Gastroesophageal sphincter (tissue), 4 donors: ENCODE data around the gene KIRREL3. TPM values are rescaled to one million over a fixed set of nuclear protein-coding genes. Genes with fewer than 3 reads are reported as not detected.

Experiments used
- ATAC-seq: fragments of 150-250 bp; one replicate; pipeline ENCODE4 v1.9.1; 2016; ENCODE audit warnings: mild to moderate bottlenecking, moderate library complexity
- H3K27ac ChIP-seq, 4 donors: fragments of 200-600 bp; sonication (generic) in 3 of 4; 1 replicate in 3 of 4; 2 replicates in 1 of 4; pipeline ENCODE4 v1.5.1; 2016 to 2019
- H3K27me3 ChIP-seq: fragments of 200-600 bp; sonication (generic); one replicate; pipeline ENCODE4 v1.5.1; 2019
- H3K36me3 ChIP-seq, 2 donors: fragments of 200-600 bp; sonication (generic); one replicate each; pipeline ENCODE4 v1.5.1; 2019; ENCODE audit warnings: control low read depth in 1 of 2
- H3K4me1 ChIP-seq, 3 donors: fragments of 200-600 bp; sonication (generic); 1 replicate in 2 of 3; 2 replicates in 1 of 3; pipeline ENCODE4 v1.5.1; 2016 to 2019; ENCODE audit warnings: control low read depth in 2 of 3
- H3K4me3 ChIP-seq, 2 donors: fragments of 200-600 bp; sonication (generic); one replicate each; pipeline ENCODE4 v1.5.1; 2019; ENCODE audit warnings: mild to moderate bottlenecking in 1 of 2, moderate library complexity in 1 of 2
- H3K9me3 ChIP-seq, 3 donors: fragments of 200-600 bp; sonication (generic); one replicate each; pipeline ENCODE4 v1.5.1; 2017 to 2019; ENCODE audit warnings: control low read depth in 2 of 3
- EP300 ChIP-seq: sonication (generic); formaldehyde crosslinking; IDR thresholded peaks from one replicate; pipeline ENCODE4 v1.6.1; 2017; ENCODE audit warnings: antibody characterized with exemption, mild to moderate bottlenecking
- POLR2A ChIP-seq, 2 donors: fragments of 450-650 bp; IDR thresholded peaks; one replicate each; pipeline ENCODE4 v1.6.1; 2017; ENCODE audit warnings: antibody characterized with exemption in 2 of 2, mild to moderate bottlenecking in 2 of 2, moderate library complexity in 1 of 2
- POLR2AphosphoS5 ChIP-seq: sonication (generic); formaldehyde crosslinking; IDR thresholded peaks from one replicate; pipeline ENCODE4 v1.6.1; 2017; ENCODE audit warnings: antibody characterized with exemption
- WGBS, 2 donors: methylation state at CpG; one replicate each; pipeline ENCODE4 v1.1.5; 2018; ENCODE audit warnings: low coverage in 1 of 2; 5-methylcytosine and 5-hydroxymethylcytosine counted together
- total RNA-seq, 4 donors: library from RNA; depleted of rRNA; stranded (reverse); fragments of >200 nt; gene quantifications; one replicate each; pipeline ENCODE4 v1.1.0, GENCODE V29; 2016
- TF ChIP-seq, protein P1 (sequence below), 4 experiments: fragments of 200-600 bp in 2 of 4; fragments of 450-650 bp in 2 of 4; sonication (generic) in 1 of 4; IDR thresholded peaks; one replicate each; pipeline ENCODE4 v1.5.1; 2017 to 2019; ENCODE audit warnings: antibody characterized with exemption in 4 of 4, mild to moderate bottlenecking in 2 of 4, moderate library complexity in 2 of 4

Gene KIRREL3
- total RNA-seq, 4 donors from 2014 or later, result 0.54 to 3.9 (median 1.4) TPM

DNA sequence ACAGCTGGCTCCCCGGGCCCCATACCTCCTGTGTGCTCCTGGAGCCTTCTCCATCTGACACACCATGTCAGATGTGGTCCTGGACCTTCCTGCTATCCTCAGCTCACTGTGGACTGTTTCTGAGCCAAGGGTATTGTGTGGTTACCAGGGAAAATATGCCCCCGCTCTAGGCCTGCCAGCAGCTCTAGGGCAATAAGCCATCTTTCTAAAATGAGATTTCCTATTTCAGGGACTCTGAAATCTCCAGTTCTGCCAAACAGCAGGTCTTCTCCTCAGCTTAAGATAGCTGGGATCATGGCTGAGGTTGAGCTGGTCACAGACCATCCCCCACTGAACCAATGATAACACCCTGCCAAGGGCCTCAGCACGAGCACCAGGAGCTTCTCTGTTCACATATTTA, 417.5 kb downstream of the KIRREL3 start:
- WGBS, 2 donors, result 36% methylated on average over 1 of the region's 3 CpGs; no CpG with 5 or more reads in 1 of the 2 donors
- no peak for ATAC-seq

DNA sequence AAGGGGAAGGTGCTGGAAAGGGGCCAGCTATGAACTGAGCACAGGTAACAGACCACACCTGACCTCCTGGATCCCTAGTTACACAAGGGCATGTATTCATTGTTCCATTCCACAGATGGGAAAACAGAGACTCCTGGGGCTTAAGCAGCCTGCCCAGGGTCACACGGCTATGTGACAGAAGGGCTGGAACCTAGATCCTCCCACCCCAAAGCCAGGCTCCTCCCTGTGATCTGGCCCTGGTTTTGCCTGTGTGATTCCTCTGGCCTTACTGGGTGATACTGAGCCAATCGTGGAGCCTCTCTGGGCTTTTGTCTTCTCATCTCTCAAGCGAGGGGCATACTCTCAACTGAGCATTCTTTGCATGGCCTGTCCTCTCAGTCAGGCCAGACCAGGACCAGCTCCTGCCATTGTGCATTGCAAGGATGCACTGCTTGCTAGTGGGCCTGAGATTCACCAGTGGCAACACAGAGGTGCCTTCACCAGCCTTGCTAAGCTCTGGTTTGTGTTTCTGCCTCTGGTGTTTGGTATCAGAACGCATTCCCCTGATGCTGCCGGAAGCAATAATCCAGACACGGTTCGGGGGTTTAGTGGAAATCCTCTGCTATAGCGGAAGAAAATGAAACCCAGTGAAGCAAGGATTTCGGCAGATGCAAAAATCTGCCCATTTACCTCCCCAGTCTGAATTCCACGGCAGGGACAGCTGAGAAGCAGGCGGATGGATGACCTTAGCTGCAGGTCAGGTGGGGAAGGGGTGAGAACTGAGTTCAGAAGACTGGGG, 418.5 kb downstream of the KIRREL3 start:
- ATAC-seq, result no peak
- WGBS, 2 donors, result 88% methylated on average over 3 of the region's 11 CpGs; no CpG with 5 or more reads in 1 of the 2 donors

More for the DNA sequence above, 417.5 kb downstream of the KIRREL3 start:
- H3K36me3 ChIP-seq, result no peaks in the 10 kb centered on the region
- no peak for TF ChIP-seq POLR2A (IDR thresholded peaks at IDR 0.05)
- no peak for TF ChIP-seq EP300
- TF ChIP-seq POLR2AphosphoS5, result no peak
- TF ChIP-seq, protein P1, sequence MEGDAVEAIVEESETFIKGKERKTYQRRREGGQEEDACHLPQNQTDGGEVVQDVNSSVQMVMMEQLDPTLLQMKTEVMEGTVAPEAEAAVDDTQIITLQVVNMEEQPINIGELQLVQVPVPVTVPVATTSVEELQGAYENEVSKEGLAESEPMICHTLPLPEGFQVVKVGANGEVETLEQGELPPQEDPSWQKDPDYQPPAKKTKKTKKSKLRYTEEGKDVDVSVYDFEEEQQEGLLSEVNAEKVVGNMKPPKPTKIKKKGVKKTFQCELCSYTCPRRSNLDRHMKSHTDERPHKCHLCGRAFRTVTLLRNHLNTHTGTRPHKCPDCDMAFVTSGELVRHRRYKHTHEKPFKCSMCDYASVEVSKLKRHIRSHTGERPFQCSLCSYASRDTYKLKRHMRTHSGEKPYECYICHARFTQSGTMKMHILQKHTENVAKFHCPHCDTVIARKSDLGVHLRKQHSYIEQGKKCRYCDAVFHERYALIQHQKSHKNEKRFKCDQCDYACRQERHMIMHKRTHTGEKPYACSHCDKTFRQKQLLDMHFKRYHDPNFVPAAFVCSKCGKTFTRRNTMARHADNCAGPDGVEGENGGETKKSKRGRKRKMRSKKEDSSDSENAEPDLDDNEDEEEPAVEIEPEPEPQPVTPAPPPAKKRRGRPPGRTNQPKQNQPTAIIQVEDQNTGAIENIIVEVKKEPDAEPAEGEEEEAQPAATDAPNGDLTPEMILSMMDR (IDR thresholded peaks at IDR 0.05), result no peak
- H3K4me1 ChIP-seq, result peaks cover 0 to 12% (median 4%) of the 10 kb centered on the region in 3 donors
- peaks cover 40% of the 10 kb centered on the region for H3K27me3 ChIP-seq
- no peak overlapping the region for H3K27ac ChIP-seq
- H3K9me3 ChIP-seq, result no peaks in the 10 kb centered on the region
- H3K4me3 ChIP-seq, result no peak overlapping the region

DNA sequence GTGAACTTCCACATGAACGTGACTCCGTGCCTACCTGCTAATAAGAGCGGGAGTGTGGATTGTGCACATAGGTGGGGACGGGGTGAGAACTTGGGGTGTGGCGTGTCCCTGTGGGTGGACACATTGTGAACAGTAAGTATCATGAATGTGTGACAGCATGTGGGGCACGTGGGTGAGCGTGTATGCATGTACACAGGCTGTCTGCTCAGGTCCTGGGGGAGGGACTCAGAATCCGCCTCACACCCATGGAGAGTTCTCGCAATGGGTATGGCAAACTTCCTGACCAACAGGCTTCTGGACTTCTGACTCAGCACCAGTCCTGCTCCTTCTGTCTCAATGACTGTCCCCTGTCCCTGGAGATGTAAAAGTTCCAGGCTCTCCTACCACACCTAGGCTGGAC, 422.1 kb downstream of the KIRREL3 start:
- Histone ChIP-seq H3K4me1 (no peaks in the 10 kb centered on the region), H3K4me3 (no peak overlapping the region), H3K27me3 (peaks cover 48% of the 10 kb centered on the region), H3K36me3 (no peaks in the 10 kb centered on the region), H3K9me3 (no peaks in the 10 kb centered on the region), H3K27ac (no peak overlapping the region)
- ATAC-seq, result no peak
- TF ChIP-seq POLR2AphosphoS5, result no peak
- TF ChIP-seq, protein P1 (IDR thresholded peaks at IDR 0.05), result no peak
- TF ChIP-seq POLR2A (IDR thresholded peaks at IDR 0.05), result no peak
- no peak for TF ChIP-seq EP300
- 60 to 79% methylated on average over 3 to 5 of the region's 9 CpGs for WGBS, 2 donors

More for the DNA sequence above, 418.5 kb downstream of the KIRREL3 start:
- Histone ChIP-seq H3K27ac (no peak overlapping the region), H3K4me1 (peaks cover 0 to 12% (median 4%) of the 10 kb centered on the region in 3 donors), H3K27me3 (peaks cover 36% of the 10 kb centered on the region), H3K4me3 (no peak overlapping the region), H3K9me3 (no peaks in the 10 kb centered on the region), H3K36me3 (no peaks in the 10 kb centered on the region)
- TF ChIP-seq POLR2A (IDR thresholded peaks at IDR 0.05), result no peak

DNA sequence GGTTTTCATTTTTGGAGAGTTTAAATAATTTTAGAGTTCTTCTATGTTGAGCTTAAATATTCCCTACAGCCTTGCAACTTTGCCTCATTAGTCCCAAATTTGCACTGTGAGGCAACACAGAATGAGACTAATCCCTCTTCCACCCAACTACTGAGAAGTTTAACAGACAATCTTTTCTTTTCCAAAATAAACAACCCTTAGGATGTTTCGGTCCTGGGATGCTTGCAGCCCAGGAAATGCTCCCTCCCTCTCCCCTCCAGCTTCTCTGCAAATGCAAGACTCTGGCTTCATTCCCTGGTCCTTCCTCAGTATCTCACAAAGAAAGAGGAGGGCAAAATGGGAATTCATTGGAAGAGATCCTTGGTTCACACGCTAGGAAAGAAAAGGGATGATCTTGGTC, 422.5 kb downstream of the KIRREL3 start:
- ATAC-seq, result no peak
- Histone ChIP-seq H3K4me1 (no peaks in the 10 kb centered on the region), H3K4me3 (no peak overlapping the region), H3K27me3 (peaks cover 52% of the 10 kb centered on the region), H3K27ac (no peak overlapping the region), H3K9me3 (no peaks in the 10 kb centered on the region), H3K36me3 (no peaks in the 10 kb centered on the region)
- no peak for TF ChIP-seq POLR2AphosphoS5
- TF ChIP-seq, protein P1 (IDR thresholded peaks at IDR 0.05), result no peak
- TF ChIP-seq EP300, result no peak
- TF ChIP-seq POLR2A (IDR thresholded peaks at IDR 0.05), result no peak
- 0 to 11% methylated on average over 1 of the region's 2 CpGs for WGBS, 2 donors

DNA sequence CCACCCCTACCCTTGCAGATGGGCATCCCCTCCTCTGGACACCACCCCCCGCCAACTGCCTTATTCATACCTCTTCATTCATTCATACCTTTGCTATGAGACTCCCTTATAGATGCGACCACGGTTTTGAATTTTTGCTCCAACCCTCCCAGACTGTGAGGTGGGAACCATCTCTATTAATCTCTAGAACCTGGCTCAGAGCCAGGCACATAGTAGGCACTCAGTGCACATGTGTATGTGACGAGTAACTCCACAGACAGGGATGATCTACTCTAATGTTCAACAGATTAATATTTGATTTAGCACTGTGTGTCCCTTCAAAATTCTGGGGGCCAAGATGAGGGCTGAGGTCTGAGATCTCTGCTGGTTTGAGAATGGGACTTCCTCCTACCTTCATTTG, 424.7 kb downstream of the KIRREL3 start:
- no peak overlapping the region for H3K27ac ChIP-seq
- peaks cover 69% of the 10 kb centered on the region for H3K27me3 ChIP-seq
- no peaks in the 10 kb centered on the region for H3K4me1 ChIP-seq
- no peak for TF ChIP-seq POLR2A (IDR thresholded peaks at IDR 0.05)
- no peak overlapping the region for H3K4me3 ChIP-seq
- H3K9me3 ChIP-seq, result no peaks in the 10 kb centered on the region
- H3K36me3 ChIP-seq, result no peaks in the 10 kb centered on the region
- 90 to 96% methylated on average over 2 to 4 of the region's 4 CpGs for WGBS, 2 donors
- ATAC-seq, result no peak

DNA sequence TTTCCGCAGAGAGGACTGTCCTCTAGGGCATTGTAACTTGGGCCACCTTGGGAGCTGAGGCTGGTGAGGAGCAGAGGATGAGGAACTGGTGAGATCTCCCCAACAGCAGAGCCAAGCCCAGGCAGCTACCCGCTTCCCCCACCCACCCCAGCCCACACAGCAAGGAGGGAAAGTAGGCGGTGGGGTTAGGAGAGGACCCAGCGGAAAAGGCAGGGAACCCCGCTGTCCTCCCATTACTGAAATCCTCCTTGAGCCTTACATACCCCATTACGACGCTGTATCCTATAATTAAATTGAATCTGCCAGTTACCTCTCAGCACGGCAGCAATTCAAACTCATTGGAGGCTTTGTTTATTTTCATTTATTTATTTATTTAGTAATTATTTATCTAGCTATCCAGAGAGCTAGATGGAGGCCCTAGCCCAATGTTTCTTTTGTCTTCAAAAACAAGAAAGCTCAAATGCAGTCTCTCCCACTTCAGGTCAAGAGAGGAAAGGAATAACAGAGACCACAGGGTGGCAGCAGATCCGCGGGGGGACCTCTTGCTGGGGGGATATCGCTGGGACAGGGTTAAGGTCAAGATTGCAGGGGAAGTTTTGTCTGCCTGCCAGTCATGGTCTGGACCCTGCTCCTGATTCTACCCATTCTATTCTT, 427.1 kb downstream of the KIRREL3 start:
- TF ChIP-seq POLR2AphosphoS5 (no peak), POLR2A (IDR thresholded peaks at IDR 0.05) (no peak), EP300 (no peak)
- TF ChIP-seq, protein P1 (IDR thresholded peaks at IDR 0.05), result no peak
- Histone ChIP-seq H3K9me3 (no peaks in the 10 kb centered on the region), H3K36me3 (no peaks in the 10 kb centered on the region), H3K27me3 (peaks cover 59% of the 10 kb centered on the region), H3K4me3 (no peak overlapping the region), H3K27ac (no peak overlapping the region), H3K4me1 (no peaks in the 10 kb centered on the region)
- 28 to 41% methylated on average over 6 to 7 of the region's 11 CpGs for WGBS, 2 donors
- no peak for ATAC-seq
